Liver (tissue), 9 donors: ENCODE results near the gene EXD3. TPM values are rescaled to one million over a fixed set of nuclear protein-coding genes. Genes with fewer than 3 reads are reported as not detected.

Source experiments
- DNase-seq: peaks from one replicate; pipeline ENCODE4 v3.0.0-alpha.2; 2017; ENCODE audit warnings: low spot score
- H3K27ac ChIP-seq, 2 donors: one replicate each; pipeline ENCODE4 v1.7.0; 2013; ENCODE audit warnings: inconsistent platforms in 2 of 2, low read length in 2 of 2, control low read depth in 1 of 2, low read depth in 1 of 2, mild to moderate bottlenecking in 1 of 2
- H3K27me3 ChIP-seq, 4 donors: one replicate each; pipeline versions ENCODE4 v1.6.1 to v1.7.0; 2013; ENCODE audit warnings: low read length in 3 of 4, inconsistent platforms in 1 of 4, mild to moderate bottlenecking in 1 of 4, moderate library complexity in 1 of 4; ENCODE audit not compliant: control insufficient read depth in 4 of 4, insufficient read depth in 4 of 4
- H3K36me3 ChIP-seq, 4 donors: one replicate each; pipeline versions ENCODE4 v1.6.1 to v1.7.0; 2013; ENCODE audit warnings: low read length in 3 of 4, mild to moderate bottlenecking in 3 of 4, low read depth in 1 of 4, moderate library complexity in 1 of 4; ENCODE audit not compliant: control insufficient read depth in 4 of 4, insufficient read depth in 3 of 4
- H3K4me1 ChIP-seq, 4 donors: one replicate each; pipeline versions ENCODE4 v1.6.1 to v1.7.0; 2013; ENCODE audit warnings: low read length in 3 of 4, mild to moderate bottlenecking in 3 of 4, moderate library complexity in 1 of 4; ENCODE audit not compliant: control insufficient read depth in 4 of 4, insufficient read depth in 4 of 4
- H3K4me3 ChIP-seq, 3 donors: one replicate each; pipeline versions ENCODE4 v1.6.1 to v1.7.0; 2013; ENCODE audit warnings: low read length in 3 of 3, control low read depth in 1 of 3, low read depth in 1 of 3, mild to moderate bottlenecking in 1 of 3
- H3K9ac ChIP-seq, 2 donors: one replicate each; pipeline ENCODE4 v1.7.0; 2013; ENCODE audit warnings: low read length in 2 of 2, mild to moderate bottlenecking in 2 of 2, moderate library complexity in 2 of 2, control low read depth in 1 of 2, low read depth in 1 of 2
- H3K9me3 ChIP-seq, 4 donors: one replicate each; pipeline versions ENCODE4 v1.6.1 to v1.7.0; 2013; ENCODE audit warnings: low read length in 3 of 4; ENCODE audit not compliant: control insufficient read depth in 4 of 4
- ATF3 ChIP-seq: IDR thresholded peaks from 2 replicates; pipeline ENCODE4 v1.6.1; 2016; ENCODE audit warnings: antibody characterized with exemption
- CTCF ChIP-seq: fragments of 150-350 bp; IDR thresholded peaks from 2 replicates; pipeline ENCODE4 v1.5.1; 2017; ENCODE audit warnings: improper control_type of control experiment, low read depth, low read length; ENCODE audit not compliant: missing input control
- EGR1 ChIP-seq, 2 donors: IDR thresholded peaks; 2 replicates each; pipeline ENCODE4 v1.6.1; 2016 to 2018; ENCODE audit warnings: antibody characterized with exemption in 2 of 2, low read depth in 2 of 2
- FOXA1 ChIP-seq: IDR thresholded peaks from 2 replicates; pipeline ENCODE4 v1.6.1; 2016; ENCODE audit warnings: antibody characterized with exemption
- FOXA2 ChIP-seq: IDR thresholded peaks from 2 replicates; pipeline ENCODE4 v1.6.1; 2016; ENCODE audit warnings: antibody characterized with exemption
- GABPA ChIP-seq, 2 donors: IDR thresholded peaks in 1 of 2; conservative IDR thresholded peaks in 1 of 2; 2 replicates each; pipeline ENCODE4 v1.6.1; 2016; ENCODE audit warnings: antibody characterized with exemption in 2 of 2, mild to moderate bottlenecking in 1 of 2, moderate library complexity in 1 of 2
- HNF4A ChIP-seq, 2 donors: conservative IDR thresholded peaks; 2 replicates each; pipeline ENCODE4 v1.6.1; 2016; ENCODE audit warnings: antibody characterized with exemption in 2 of 2, mild to moderate bottlenecking in 2 of 2
- HNF4G ChIP-seq: IDR thresholded peaks from 2 replicates; pipeline ENCODE4 v1.6.1; 2016; ENCODE audit warnings: antibody characterized with exemption
- JUND ChIP-seq, 2 donors: IDR thresholded peaks; 2 replicates each; pipeline ENCODE4 v1.6.1; 2016; ENCODE audit warnings: antibody characterized with exemption in 2 of 2
- MAX ChIP-seq: IDR thresholded peaks from 2 replicates; pipeline ENCODE4 v1.6.1; 2016; ENCODE audit warnings: antibody characterized with exemption
- NR2F2 ChIP-seq: IDR thresholded peaks from 2 replicates; pipeline ENCODE4 v1.6.1; 2016; ENCODE audit warnings: antibody characterized with exemption
- RAD21 ChIP-seq, 2 donors: IDR thresholded peaks; 2 replicates each; pipeline ENCODE4 v1.6.1; 2016; ENCODE audit warnings: antibody characterized with exemption in 2 of 2, mild to moderate bottlenecking in 2 of 2
- REST ChIP-seq: IDR thresholded peaks from 2 replicates; pipeline ENCODE4 v1.6.1; 2016; ENCODE audit warnings: antibody characterized with exemption, mild to moderate bottlenecking
- RXRA ChIP-seq, 2 donors: IDR thresholded peaks; 2 replicates each; pipeline ENCODE4 v1.6.1; 2017 to 2018; ENCODE audit warnings: antibody characterized with exemption in 2 of 2, mild to moderate bottlenecking in 1 of 2
- SP1 ChIP-seq: IDR thresholded peaks from 2 replicates; pipeline ENCODE4 v1.6.1; 2018; ENCODE audit warnings: antibody characterized with exemption, mild to moderate bottlenecking
- TAF1 ChIP-seq: conservative IDR thresholded peaks from 2 replicates; pipeline ENCODE4 v1.6.1; 2016; ENCODE audit warnings: antibody characterized with exemption, mild to moderate bottlenecking
- YY1 ChIP-seq: IDR thresholded peaks from 2 replicates; pipeline ENCODE4 v1.6.1; 2016; ENCODE audit warnings: antibody characterized with exemption, mild to moderate bottlenecking
- ZBTB33 ChIP-seq: IDR thresholded peaks from 2 replicates; pipeline ENCODE4 v1.6.1; 2016; ENCODE audit warnings: antibody characterized with exemption
- WGBS: extraction: QIAGEN DNeasy Blood & Tissue Kit; methylation state at CpG from one replicate; pipeline ENCODE4 v1.1.7; 2013; 5-methylcytosine and 5-hydroxymethylcytosine counted together
- polyA plus RNA-seq, 2 donors: library from polyadenylated mRNA; stranded (reverse) in 1 of 2; unstranded in 1 of 2; fragments of 200-250 nt in 1 of 2; fragments of >200 nt in 1 of 2; fragmentation: Nextera tagmentation in 1 of 2; extraction: Ambion mirVana in 1 of 2; gene quantifications; one replicate each; pipeline versions ENCODE4 v1.2.1 to v1.2.3, GENCODE V29; 2013 to 2015
- total RNA-seq, 2 donors: library from RNA; depleted of rRNA; stranded (reverse); fragments of >200 nt; gene quantifications; one replicate each; pipeline ENCODE4 v1.2.3, GENCODE V29; 2014
- donor health status: healthy.
- donor health status: healthy.
- donor health status: healthy.
- donor health status: healthy.
- donor health status: healthy.

EXD3 gene
- total and polyA plus RNA-seq, 4 donors: 2.5 to 6.7 (median 3.7) TPM

- no peak overlapping the region for H3K4me3 ChIP-seq
- DNase-seq: no peak
- H3K27me3 ChIP-seq: no peaks in the 10 kb centered on the region
- 97% methylated on average over 60 of the region's 60 CpGs for WGBS
- H3K4me1 ChIP-seq: peaks cover 0 to 6% (median 3%) of the 10 kb centered on the region in 4 donors
- TF ChIP-seq GABPA (IDR thresholded peaks at IDR 0.05 in 1 of 2, conservative IDR thresholded peaks at IDR 0.05 in 1 of 2) (no peak), CTCF (no peak), ZBTB33 (no peak), RXRA (IDR thresholded peaks at IDR 0.05) (no peak), FOXA1 (no peak), YY1 (no peak), FOXA2 (no peak), REST (no peak), MAX (no peak), SP1 (no peak), TAF1 (no peak), HNF4A (conservative IDR thresholded peaks at IDR 0.05) (no peak), ATF3 (no peak), EGR1 (IDR thresholded peaks at IDR 0.05; ENCODE audit: low read depth in 2 of 2) (no peak), JUND (IDR thresholded peaks at IDR 0.05) (no peak), RAD21 (IDR thresholded peaks at IDR 0.05) (no peak), NR2F2 (no peak), HNF4G (no peak)
- no peak overlapping the region for H3K9ac ChIP-seq
- no peak overlapping the region for H3K27ac ChIP-seq
- no peaks in the 10 kb centered on the region for H3K9me3 ChIP-seq
- H3K36me3 ChIP-seq: peaks cover 0 to 2% (median 0%) of the 10 kb centered on the region in 4 donors
Measured at GRCh38 chr9:137398561-137399468, 24.1 kb downstream of the EXD3 start.
